Loucy (cell line): ENCODE data around the gene SLC44A4.
"Not testable (repeated sequence)": the region's sequence is repeated elsewhere in the genome, so short reads cannot be mapped to it uniquely, and the experiment has no call there.

Experiments
- H2AFZ ChIP-seq: fragments of 200-600 bp; sonication (generic); 2 replicates; pipeline ENCODE4 v1.6.0; 2016; ENCODE audit warnings: antibody characterized with exemption, mild to moderate bottlenecking, low read length, moderate library complexity
- H3F3A ChIP-seq: fragments of 200-600 bp; 2 replicates; pipeline ENCODE4 v1.6.0; 2016; ENCODE audit warnings: antibody characterized with exemption, low read depth, mild to moderate bottlenecking
- H3K27me3 ChIP-seq: fragments of 200-600 bp; sonication (generic); 2 replicates; pipeline ENCODE4 v1.6.1; 2014; ENCODE audit warnings: low read length, mild to moderate bottlenecking; ENCODE audit not compliant: insufficient read depth, poor library complexity, severe bottlenecking
- H3K36me3 ChIP-seq: fragments of 200-600 bp; sonication (generic); 2 replicates; pipeline ENCODE4 v1.6.1; 2016; ENCODE audit warnings: low read length; ENCODE audit not compliant: insufficient read depth
- H3K4me1 ChIP-seq: fragments of 200-600 bp; sonication (generic); 2 replicates; pipeline ENCODE4 v1.5.1; 2014; ENCODE audit warnings: low read length, mild to moderate bottlenecking; ENCODE audit not compliant: insufficient read depth, poor library complexity, severe bottlenecking
- H3K4me2 ChIP-seq: fragments of 200-600 bp; sonication (generic); 2 replicates; pipeline ENCODE4 v1.6.0; 2014; ENCODE audit warnings: antibody characterized with exemption, low read length, low read depth, mild to moderate bottlenecking; ENCODE audit not compliant: poor library complexity, severe bottlenecking
- H3K4me3 ChIP-seq: fragments of 200-600 bp; sonication (generic); 2 replicates; pipeline ENCODE4 v1.5.1; 2014; ENCODE audit warnings: low read length, mild to moderate bottlenecking, mixed read lengths; ENCODE audit not compliant: poor library complexity, severe bottlenecking
- H3K79me2 ChIP-seq: fragments of 200-600 bp; sonication (generic); 2 replicates; pipeline ENCODE4 v1.6.1; 2014; ENCODE audit warnings: low read length; ENCODE audit not compliant: insufficient read depth
- H3K9ac ChIP-seq: fragments of 200-600 bp; sonication (generic); 2 replicates; pipeline ENCODE4 v1.6.0; 2014; ENCODE audit warnings: mild to moderate bottlenecking, low read depth, low read length, moderate library complexity; ENCODE audit not compliant: poor library complexity, severe bottlenecking
- H3K9me2 ChIP-seq: fragments of 200-600 bp; sonication (generic); replicated peaks from 2 replicates; pipeline ENCODE4 v1.6.1; 2016; ENCODE audit warnings: low read depth, low read length, mixed read lengths
- H3K9me3 ChIP-seq: fragments of 200-600 bp; sonication (generic); 2 replicates; pipeline ENCODE4 v1.6.1; 2014; ENCODE audit warnings: mild to moderate bottlenecking, antibody characterized with exemption, low read length, low read depth; ENCODE audit not compliant: insufficient read depth
- H4K20me1 ChIP-seq: fragments of 200-600 bp; sonication (generic); 2 replicates; pipeline ENCODE4 v1.6.0; 2014; ENCODE audit warnings: antibody characterized with exemption, low read length, mild to moderate bottlenecking; ENCODE audit not compliant: insufficient read depth, poor library complexity, severe bottlenecking
- CTCF ChIP-seq: fragments of 200-600 bp; sonication (generic); conservative IDR thresholded peaks from 2 replicates; pipeline ENCODE4 v1.5.1; 2014; ENCODE audit warnings: mild to moderate bottlenecking, antibody characterized with exemption, low read length
- EZH2phosphoT487 ChIP-seq: fragments of 200-600 bp; IDR thresholded peaks from 2 replicates; pipeline ENCODE4 v1.6.1; 2018; ENCODE audit warnings: antibody characterized with exemption, mild to moderate bottlenecking, moderate library complexity, borderline replicate concordance

Gene SLC44A4

GRCh38 chr6:31844507-31844906 is 34.3 kb downstream of the SLC44A4 start:
- Histone ChIP-seq H3K36me3 (peaks cover 17% of the 10 kb centered on the region), H3F3A (peaks cover 19% of the 10 kb centered on the region), H2AFZ (no peak overlapping the region), H3K9me2 (no peaks in the 10 kb centered on the region), H4K20me1 (peaks cover 14% of the 10 kb centered on the region), H3K27me3 (no peaks in the 10 kb centered on the region), H3K9ac (no peak overlapping the region), H3K4me3 (no peak overlapping the region), H3K4me1 (no peaks in the 10 kb centered on the region), H3K9me3 (no peaks in the 10 kb centered on the region), H3K79me2 (peaks cover 8% of the 10 kb centered on the region; the same call in 1 of the 2 replicates), H3K4me2 (no peak overlapping the region)
- no peak for TF ChIP-seq CTCF
- no peak for TF ChIP-seq EZH2phosphoT487

- Histone ChIP-seq H3K4me2 (no peak overlapping the region), H3K36me3 (peaks cover 41% of the 10 kb centered on the region), H3K9me2 (no peaks in the 10 kb centered on the region), H3K4me3 (no peak overlapping the region), H3K79me2 (peaks cover 32% of the 10 kb centered on the region), H4K20me1 (peaks cover 38% of the 10 kb centered on the region), H2AFZ (no peak overlapping the region), H3F3A (peaks cover 25% of the 10 kb centered on the region), H3K4me1 (peaks cover 20% of the 10 kb centered on the region), H3K9me3 (no peaks in the 10 kb centered on the region), H3K9ac (no peak overlapping the region), H3K27me3 (no peaks in the 10 kb centered on the region)
- TF ChIP-seq EZH2phosphoT487 = no peak
- no peak for TF ChIP-seq CTCF
Measured at GRCh38 chr6:31842053-31842452, 36.7 kb downstream of the SLC44A4 start.

GRCh38 chr6:31839779-31840126 is 39.0 kb downstream of the SLC44A4 start:
- peaks cover 27% of the 10 kb centered on the region for H3F3A ChIP-seq

GRCh38 chr6:31838968-31839367 is 39.8 kb downstream of the SLC44A4 start:
- H3K4me3 ChIP-seq = peak overlapping the region; percentile 97
- peaks cover 57% of the 10 kb centered on the region for H3K79me2 ChIP-seq
- peaks cover 7% of the 10 kb centered on the region for H3K27me3 ChIP-seq
- H3K4me1 ChIP-seq = peaks cover 34% of the 10 kb centered on the region
- peaks cover 58% of the 10 kb centered on the region for H4K20me1 ChIP-seq
- no peaks in the 10 kb centered on the region for H3K9me2 ChIP-seq
- H3K9ac ChIP-seq = peak overlapping the region; percentile 31
- no peaks in the 10 kb centered on the region for H3K9me3 ChIP-seq
- peak overlapping the region; percentile 100 for H3K4me2 ChIP-seq
- H3F3A ChIP-seq = peaks cover 27% of the 10 kb centered on the region
- peaks cover 45% of the 10 kb centered on the region for H3K36me3 ChIP-seq
- no peak for TF ChIP-seq CTCF
- no peak for TF ChIP-seq EZH2phosphoT487
- H2AFZ ChIP-seq = no peak overlapping the region

More at GRCh38 chr6:31839779-31840126, 39.0 kb downstream of the SLC44A4 start:
- peaks cover 55% of the 10 kb centered on the region for H3K79me2 ChIP-seq
- not testable (repeated sequence) for H3K9me2 ChIP-seq, H3K4me3 ChIP-seq, H3K27me3 ChIP-seq, H3K9ac ChIP-seq, H2AFZ ChIP-seq, H3K9me3 ChIP-seq
- peak overlapping the region; percentile 100 for H3K4me2 ChIP-seq
- peaks cover 34% of the 10 kb centered on the region for H3K4me1 ChIP-seq
- H3K36me3 ChIP-seq = peaks cover 45% of the 10 kb centered on the region
- peaks cover 58% of the 10 kb centered on the region for H4K20me1 ChIP-seq

- peak overlapping the region; percentile 100 for H3K4me2 ChIP-seq
- H3K9me3 ChIP-seq, H3K9me2 ChIP-seq, H2AFZ ChIP-seq, H3K27me3 ChIP-seq: not testable (repeated sequence)
- H3F3A ChIP-seq = peaks cover 27% of the 10 kb centered on the region
- H4K20me1 ChIP-seq = peaks cover 58% of the 10 kb centered on the region
- H3K4me1 ChIP-seq = peaks cover 34% of the 10 kb centered on the region
- peaks cover 45% of the 10 kb centered on the region for H3K36me3 ChIP-seq
- H3K4me3 ChIP-seq = peak overlapping the region; percentile 97
- peak overlapping the region; percentile 99 for H3K9ac ChIP-seq
- peaks cover 57% of the 10 kb centered on the region for H3K79me2 ChIP-seq
Measured at GRCh38 chr6:31838114-31838553, 40.7 kb downstream of the SLC44A4 start.
